Stimulated activated naive CD8-positive, alpha-beta T cell treated with anti-CD3 and anti-CD28 coated beads, Interleukin-15, Interleukin-2, amounts not matched to agents 100 ng/mL and 50 ng/mL, for 24 hours (primary cell): Measurements from ENCODE around the gene MTHFD2L.

Experiments used
- H3K27ac Mint-ChIP-seq: one replicate; pipeline ENCODE4 v1.8.0; 2021; ENCODE audit warnings: mild to moderate bottlenecking, mixed read lengths
- H3K27me3 Mint-ChIP-seq: one replicate; pipeline ENCODE4 v1.8.0; 2021; ENCODE audit warnings: mixed read lengths
- H3K36me3 Mint-ChIP-seq: one replicate; pipeline ENCODE4 v1.8.0; 2021; ENCODE audit warnings: low read depth, mixed read lengths
- H3K4me1 Mint-ChIP-seq: one replicate; pipeline ENCODE4 v1.8.0; 2021; ENCODE audit warnings: low read depth, mixed read lengths
- H3K4me3 Mint-ChIP-seq: one replicate; pipeline ENCODE4 v1.8.0; 2021; ENCODE audit warnings: mild to moderate bottlenecking, mixed read lengths
- H3K9me3 Mint-ChIP-seq: one replicate; pipeline ENCODE4 v1.8.0; 2021; ENCODE audit warnings: mixed read lengths

MTHFD2L gene

GRCh38 chr4:74278490-74278889, 120.6 kb downstream of the MTHFD2L start:
- Mint-ChIP-seq H3K27me3 (no peaks in the 10 kb centered on the region), H3K9me3 (no peaks in the 10 kb centered on the region), H3K4me3 (no peak overlapping the region), H3K4me1 (no peaks in the 10 kb centered on the region), H3K27ac (no peak overlapping the region), H3K36me3 (no peaks in the 10 kb centered on the region)

DNA sequence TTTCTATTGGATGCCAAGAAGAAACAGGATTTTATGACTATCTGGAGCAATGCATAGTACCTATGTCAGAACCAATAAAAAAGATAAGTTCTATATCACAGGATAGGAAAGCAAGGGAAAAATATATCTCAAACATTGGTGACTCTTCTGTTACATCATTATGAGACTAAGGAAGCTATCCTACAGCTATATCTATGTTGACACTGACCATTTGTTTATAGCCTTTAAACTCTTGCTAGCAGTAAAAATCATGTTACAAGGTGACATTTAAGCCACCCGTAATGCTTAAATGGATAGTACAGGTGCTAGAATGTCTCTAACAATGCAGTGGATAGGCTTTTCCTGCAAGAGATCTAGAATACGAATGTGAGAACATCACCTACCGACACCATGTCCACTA, 121.8 kb downstream of the MTHFD2L start:
- H3K4me1 Mint-ChIP-seq = no peaks in the 10 kb centered on the region
- no peaks in the 10 kb centered on the region for H3K36me3 Mint-ChIP-seq
- no peaks in the 10 kb centered on the region for H3K9me3 Mint-ChIP-seq
- H3K27me3 Mint-ChIP-seq = no peaks in the 10 kb centered on the region
- no peak overlapping the region for H3K27ac Mint-ChIP-seq
- H3K4me3 Mint-ChIP-seq = no peak overlapping the region

GRCh38 chr4:74282926-74283325, 125.0 kb downstream of the MTHFD2L start:
- Mint-ChIP-seq H3K4me3 (no peak overlapping the region), H3K4me1 (no peaks in the 10 kb centered on the region), H3K9me3 (no peaks in the 10 kb centered on the region), H3K27me3 (no peaks in the 10 kb centered on the region), H3K27ac (no peak overlapping the region), H3K36me3 (no peaks in the 10 kb centered on the region)

DNA sequence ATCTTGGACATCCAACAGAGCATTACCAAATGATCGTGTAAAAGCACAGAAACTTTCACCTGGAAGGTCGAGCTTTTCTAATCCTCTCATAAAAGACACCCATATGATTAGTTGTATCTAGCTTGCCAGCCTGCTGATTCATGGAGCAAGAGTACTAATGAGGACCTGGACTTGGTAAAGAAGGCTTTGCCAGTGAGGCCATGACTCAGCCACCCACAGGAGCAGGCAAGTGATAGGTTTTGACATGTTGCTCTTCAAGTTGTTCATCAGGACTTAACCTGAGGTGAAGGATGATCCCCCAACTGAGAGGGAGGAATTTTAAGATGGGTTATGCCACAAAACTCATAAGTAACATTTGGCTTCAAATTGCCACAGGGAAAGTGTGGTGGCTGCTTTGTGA, 125.7 kb downstream of the MTHFD2L start:
- Mint-ChIP-seq H3K4me1 (no peaks in the 10 kb centered on the region), H3K27ac (no peak overlapping the region), H3K9me3 (no peaks in the 10 kb centered on the region), H3K4me3 (no peak overlapping the region), H3K27me3 (no peaks in the 10 kb centered on the region), H3K36me3 (no peaks in the 10 kb centered on the region)

GRCh38 chr4:74284053-74284452, 126.1 kb downstream of the MTHFD2L start:
- no peak overlapping the region for H3K27ac Mint-ChIP-seq
- no peaks in the 10 kb centered on the region for H3K9me3 Mint-ChIP-seq
- no peak overlapping the region for H3K4me3 Mint-ChIP-seq
- H3K27me3 Mint-ChIP-seq = no peaks in the 10 kb centered on the region
- H3K4me1 Mint-ChIP-seq = no peaks in the 10 kb centered on the region
- no peaks in the 10 kb centered on the region for H3K36me3 Mint-ChIP-seq

GRCh38 chr4:74287164-74287563, 129.2 kb downstream of the MTHFD2L start:
- Mint-ChIP-seq H3K4me3 (no peak overlapping the region), H3K4me1 (no peaks in the 10 kb centered on the region), H3K27me3 (no peaks in the 10 kb centered on the region), H3K36me3 (no peaks in the 10 kb centered on the region), H3K9me3 (no peaks in the 10 kb centered on the region), H3K27ac (no peak overlapping the region)

- H3K27me3 Mint-ChIP-seq = no peaks in the 10 kb centered on the region
- H3K4me3 Mint-ChIP-seq = no peak overlapping the region
- no peaks in the 10 kb centered on the region for H3K9me3 Mint-ChIP-seq
- H3K4me1 Mint-ChIP-seq = no peaks in the 10 kb centered on the region
- H3K36me3 Mint-ChIP-seq = no peaks in the 10 kb centered on the region
- no peak overlapping the region for H3K27ac Mint-ChIP-seq
Measured at GRCh38 chr4:74287791-74288190, 129.9 kb downstream of the MTHFD2L start.

GRCh38 chr4:74291471-74291870, 133.6 kb downstream of the MTHFD2L start:
- Mint-ChIP-seq H3K4me1 (no peaks in the 10 kb centered on the region), H3K9me3 (no peaks in the 10 kb centered on the region), H3K27ac (no peak overlapping the region), H3K27me3 (no peaks in the 10 kb centered on the region), H3K36me3 (peaks cover 4% of the 10 kb centered on the region), H3K4me3 (no peak overlapping the region)

DNA sequence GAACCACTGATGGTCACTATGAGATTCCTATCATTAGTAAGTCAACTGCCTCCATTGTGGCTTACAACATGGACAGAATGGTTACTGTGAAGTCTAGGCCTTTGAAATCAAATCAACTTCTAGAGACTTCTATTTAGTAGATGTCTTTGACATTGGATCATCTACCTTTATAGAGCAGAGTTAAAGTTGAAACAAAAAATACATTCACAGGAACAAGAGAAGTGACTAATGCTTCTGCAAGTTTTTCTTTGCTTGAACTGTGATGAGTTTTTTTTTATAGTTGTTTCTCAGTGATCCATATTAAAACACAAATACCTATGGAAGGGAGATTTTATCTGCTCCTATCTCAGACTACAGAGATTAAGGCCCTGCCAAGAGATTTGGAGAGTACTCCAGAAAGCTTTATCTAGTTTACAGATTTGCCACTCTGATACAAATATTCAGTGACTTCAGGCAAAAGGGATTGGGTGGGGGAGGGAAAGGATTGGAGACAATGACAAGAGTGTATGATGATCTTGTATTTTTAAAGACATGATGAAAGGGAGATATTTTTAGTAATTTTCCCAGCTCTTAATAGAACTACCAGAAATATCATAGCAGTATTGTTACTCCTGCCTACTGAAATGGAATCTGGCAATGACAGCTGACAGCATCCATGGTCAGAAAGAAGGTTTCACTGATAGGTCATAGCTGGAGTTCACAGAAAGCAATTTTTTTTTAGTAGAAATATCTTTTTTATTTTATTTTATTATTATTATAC, 134.4 kb downstream of the MTHFD2L start:
- no peak overlapping the region for H3K27ac Mint-ChIP-seq
- no peaks in the 10 kb centered on the region for H3K9me3 Mint-ChIP-seq
- H3K4me1 Mint-ChIP-seq = no peaks in the 10 kb centered on the region
- H3K4me3 Mint-ChIP-seq = no peak overlapping the region
- no peaks in the 10 kb centered on the region for H3K27me3 Mint-ChIP-seq
- peaks cover 4% of the 10 kb centered on the region for H3K36me3 Mint-ChIP-seq

DNA sequence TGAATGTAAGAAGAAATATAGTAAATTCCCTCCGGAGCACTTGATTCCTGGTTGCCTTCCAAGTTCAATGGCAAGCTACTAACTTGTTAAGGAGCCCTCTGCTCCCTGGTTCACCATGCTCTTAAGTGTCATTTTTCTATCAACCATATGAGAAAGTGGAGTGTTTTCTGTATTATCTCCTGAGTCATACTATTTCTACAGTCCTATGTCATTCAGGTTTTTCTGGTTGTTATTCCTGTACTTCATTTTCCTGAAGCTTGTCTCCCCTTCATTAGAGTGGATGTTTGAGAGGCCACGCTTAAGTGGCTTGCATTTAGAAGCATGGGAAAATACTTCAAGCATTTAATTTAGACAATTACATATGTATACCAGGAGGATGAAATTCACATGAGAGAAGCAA, 135.6 kb downstream of the MTHFD2L start:
- H3K27me3 Mint-ChIP-seq = no peaks in the 10 kb centered on the region
- no peaks in the 10 kb centered on the region for H3K9me3 Mint-ChIP-seq
- peaks cover 4% of the 10 kb centered on the region for H3K36me3 Mint-ChIP-seq
- H3K4me3 Mint-ChIP-seq = no peak overlapping the region
- H3K27ac Mint-ChIP-seq = no peak overlapping the region
- no peaks in the 10 kb centered on the region for H3K4me1 Mint-ChIP-seq

- H3K36me3 Mint-ChIP-seq = peaks cover 4% of the 10 kb centered on the region
- H3K4me1 Mint-ChIP-seq = no peaks in the 10 kb centered on the region
- no peak overlapping the region for H3K27ac Mint-ChIP-seq
- no peaks in the 10 kb centered on the region for H3K27me3 Mint-ChIP-seq
- H3K4me3 Mint-ChIP-seq = no peak overlapping the region
- no peaks in the 10 kb centered on the region for H3K9me3 Mint-ChIP-seq
Measured at GRCh38 chr4:74294681-74295080, 136.8 kb downstream of the MTHFD2L start.

DNA sequence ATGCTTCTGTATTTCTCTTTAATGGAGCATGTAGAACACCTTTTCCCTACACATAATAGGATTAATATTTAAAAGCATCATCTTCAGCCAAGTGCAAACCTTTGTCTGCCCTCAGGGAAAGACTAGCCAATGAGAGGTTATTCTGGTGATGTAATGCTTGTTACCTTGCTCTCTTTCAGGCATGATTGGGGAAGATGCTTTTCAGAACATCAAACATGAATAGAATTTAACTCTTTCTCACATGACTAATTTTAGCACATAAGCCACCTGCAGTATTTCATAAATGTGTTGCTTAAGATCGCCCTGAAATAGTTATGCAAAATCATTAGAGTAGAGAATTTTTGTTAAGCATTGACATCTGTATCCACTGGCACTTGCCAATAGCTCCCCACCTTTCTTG, 139.6 kb downstream of the MTHFD2L start:
- no peaks in the 10 kb centered on the region for H3K9me3 Mint-ChIP-seq
- no peaks in the 10 kb centered on the region for H3K4me1 Mint-ChIP-seq
- H3K27me3 Mint-ChIP-seq = no peaks in the 10 kb centered on the region
- H3K27ac Mint-ChIP-seq = no peak overlapping the region
- peaks cover 4% of the 10 kb centered on the region for H3K36me3 Mint-ChIP-seq
- no peak overlapping the region for H3K4me3 Mint-ChIP-seq

- H3K4me3 Mint-ChIP-seq = no peak overlapping the region
- H3K9me3 Mint-ChIP-seq = no peaks in the 10 kb centered on the region
- H3K27me3 Mint-ChIP-seq = peaks cover 4% of the 10 kb centered on the region
- H3K36me3 Mint-ChIP-seq = no peaks in the 10 kb centered on the region
- no peak overlapping the region for H3K27ac Mint-ChIP-seq
- peaks cover 6% of the 10 kb centered on the region for H3K4me1 Mint-ChIP-seq
Measured at GRCh38 chr4:74304095-74304625, 146.2 kb downstream of the MTHFD2L start.

- peaks cover 4% of the 10 kb centered on the region for H3K27me3 Mint-ChIP-seq
- no peaks in the 10 kb centered on the region for H3K9me3 Mint-ChIP-seq
- H3K4me1 Mint-ChIP-seq = peaks cover 6% of the 10 kb centered on the region
- H3K4me3 Mint-ChIP-seq = no peak overlapping the region
- H3K27ac Mint-ChIP-seq = no peak overlapping the region
- no peaks in the 10 kb centered on the region for H3K36me3 Mint-ChIP-seq
Measured at GRCh38 chr4:74305000-74305399, 147.1 kb downstream of the MTHFD2L start.

DNA sequence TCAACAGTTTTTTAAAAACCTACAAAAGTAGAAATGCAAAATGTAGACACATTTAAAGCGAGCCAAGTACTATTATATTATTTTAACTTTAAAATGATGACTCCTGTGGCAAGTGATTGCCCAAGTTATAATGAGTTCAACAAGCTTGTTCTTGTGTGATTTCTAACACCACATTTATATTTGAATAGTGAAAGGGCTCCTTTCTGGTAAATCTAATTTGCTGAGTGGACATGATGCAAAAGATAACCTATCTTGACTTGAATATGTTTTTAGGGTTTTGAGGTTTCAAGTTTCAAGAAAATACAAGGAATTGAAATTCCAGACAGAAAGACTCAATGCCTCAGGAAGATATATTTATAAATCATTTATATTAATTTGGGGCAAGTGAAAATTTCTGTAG, 149.3 kb downstream of the MTHFD2L start:
- Mint-ChIP-seq H3K27ac (no peak overlapping the region), H3K9me3 (no peaks in the 10 kb centered on the region), H3K4me3 (no peak overlapping the region), H3K36me3 (no peaks in the 10 kb centered on the region), H3K27me3 (peaks cover 4% of the 10 kb centered on the region), H3K4me1 (peaks cover 6% of the 10 kb centered on the region)

- Mint-ChIP-seq H3K4me3 (no peak within 1 kb of the TSS), H3K36me3 (no peaks in the 10 kb centered on the region), H3K27me3 (peaks cover 4% of the 10 kb centered on the region), H3K27ac (no peak within 1 kb of the TSS), H3K4me1 (peaks cover 6% of the 10 kb centered on the region), H3K9me3 (no peaks in the 10 kb centered on the region)
Measured at GRCh38 chr4:74308215-74308614, 150.3 kb downstream of the MTHFD2L start, which contains the start of gene EPGN. Gene EPGN (plus strand): TSS chr4:74308470. CDS start chr4:74308534, 64 bp downstream.
